GM18861 (cell line): Measurements from ENCODE around the gene RPL18A.

ENCODE experiments used
- ATAC-seq: cut with Tn5 transposase; IDR thresholded peaks from one replicate; pipeline ENCODE4 v1.9.1; 2021; ENCODE audit not compliant: unreplicated experiment

Gene RPL18A

DNA sequence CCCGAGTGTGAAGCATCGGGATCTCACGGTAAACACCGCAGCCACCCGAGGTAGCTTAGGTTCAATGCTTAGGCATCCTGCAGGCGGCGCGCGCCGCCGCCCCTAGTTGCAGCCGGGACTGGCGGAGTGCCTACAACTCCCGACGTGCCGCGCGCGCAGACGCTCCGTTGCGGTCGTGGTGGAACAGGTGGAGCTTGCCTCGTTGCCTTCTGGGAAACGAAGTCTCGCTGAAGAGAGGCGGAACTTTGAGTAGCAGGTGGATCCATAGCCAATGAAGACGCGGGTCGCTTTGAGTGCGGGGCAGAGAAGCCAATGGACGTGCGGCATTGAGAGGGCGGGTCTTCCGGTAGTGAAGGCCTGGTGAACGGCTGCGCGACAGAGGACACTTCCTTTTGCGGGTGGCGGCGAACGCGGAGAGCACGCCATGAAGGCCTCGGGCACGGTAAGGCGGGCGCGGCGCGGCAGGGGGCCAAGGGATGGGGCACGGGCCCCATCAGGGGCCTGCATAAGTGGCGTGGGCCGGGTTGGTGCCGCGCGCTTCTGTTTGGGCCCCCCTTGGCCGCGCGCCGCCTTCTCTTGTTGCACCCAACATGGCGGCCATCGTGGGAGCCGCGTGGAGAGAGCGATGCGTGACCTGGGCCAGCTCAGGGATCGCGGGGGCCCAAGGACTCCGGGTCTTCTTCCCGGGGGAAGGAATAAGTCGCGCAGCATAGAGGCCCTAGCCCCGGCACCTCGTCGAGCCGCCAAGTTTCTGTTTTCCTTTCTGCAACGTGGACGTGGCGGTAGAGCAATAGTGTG, at the start of gene RPL18A:
Gene RPL18A, plus strand, starts transcription at position 378 of the 798 bp plus-strand sequence. Its CDS starts 47 bp downstream, at position 425.
- peak; percentile 90 for ATAC-seq

DNA sequence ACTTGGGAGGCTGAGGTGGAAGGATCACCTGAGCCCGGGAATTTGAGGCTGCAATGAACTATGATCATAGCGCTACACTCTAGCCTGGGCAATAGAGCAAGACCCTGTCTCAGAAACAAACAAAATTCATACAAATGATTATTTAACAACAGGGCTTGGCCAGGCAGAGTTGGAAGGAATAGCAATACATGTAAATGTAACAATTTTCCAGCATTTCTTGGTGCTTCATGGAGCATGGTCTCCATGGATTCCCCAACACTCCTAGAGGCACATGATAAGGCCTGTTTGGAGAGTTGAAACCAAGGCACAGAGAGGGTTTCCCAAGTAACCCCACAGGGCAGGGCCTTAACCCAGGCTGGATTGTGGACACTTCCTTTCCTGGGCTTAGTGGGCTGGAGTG, 48.6 kb upstream of the RPL18A start:
- no peak for ATAC-seq

DNA sequence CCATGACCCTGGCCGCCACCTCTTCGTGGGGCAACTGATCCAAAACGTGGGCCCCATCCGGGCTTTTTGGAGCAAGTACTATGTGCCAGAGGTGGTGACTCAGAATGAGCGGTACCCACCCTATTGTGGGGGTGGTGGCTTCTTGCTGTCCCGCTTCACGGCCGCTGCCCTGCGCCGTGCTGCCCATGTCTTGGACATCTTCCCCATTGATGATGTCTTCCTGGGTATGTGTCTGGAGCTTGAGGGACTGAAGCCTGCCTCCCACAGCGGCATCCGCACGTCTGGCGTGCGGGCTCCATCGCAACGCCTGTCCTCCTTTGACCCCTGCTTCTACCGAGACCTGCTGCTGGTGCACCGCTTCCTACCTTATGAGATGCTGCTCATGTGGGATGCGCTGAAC, 48.0 kb upstream of the RPL18A start:
- no peak for ATAC-seq

DNA sequence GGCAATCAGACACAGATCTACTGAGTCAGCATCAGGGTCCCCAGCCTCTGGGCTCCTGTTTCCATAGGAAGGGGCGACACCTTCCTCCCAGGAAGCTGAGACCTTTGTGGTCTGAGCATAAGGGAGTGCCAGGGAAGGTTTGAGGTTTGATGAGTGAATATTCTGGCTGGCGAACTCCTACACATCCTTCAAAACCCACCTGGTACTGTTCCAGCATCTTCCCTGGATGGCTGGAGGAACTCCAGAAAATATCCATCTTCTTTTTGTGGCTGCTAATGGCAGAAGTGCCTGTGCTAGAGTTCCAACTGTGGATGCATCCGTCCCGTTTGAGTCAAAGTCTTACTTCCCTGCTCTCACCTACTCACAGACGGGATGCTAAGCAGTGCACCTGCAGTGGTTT, 47.6 kb upstream of the RPL18A start:
- ATAC-seq, result no peak

DNA sequence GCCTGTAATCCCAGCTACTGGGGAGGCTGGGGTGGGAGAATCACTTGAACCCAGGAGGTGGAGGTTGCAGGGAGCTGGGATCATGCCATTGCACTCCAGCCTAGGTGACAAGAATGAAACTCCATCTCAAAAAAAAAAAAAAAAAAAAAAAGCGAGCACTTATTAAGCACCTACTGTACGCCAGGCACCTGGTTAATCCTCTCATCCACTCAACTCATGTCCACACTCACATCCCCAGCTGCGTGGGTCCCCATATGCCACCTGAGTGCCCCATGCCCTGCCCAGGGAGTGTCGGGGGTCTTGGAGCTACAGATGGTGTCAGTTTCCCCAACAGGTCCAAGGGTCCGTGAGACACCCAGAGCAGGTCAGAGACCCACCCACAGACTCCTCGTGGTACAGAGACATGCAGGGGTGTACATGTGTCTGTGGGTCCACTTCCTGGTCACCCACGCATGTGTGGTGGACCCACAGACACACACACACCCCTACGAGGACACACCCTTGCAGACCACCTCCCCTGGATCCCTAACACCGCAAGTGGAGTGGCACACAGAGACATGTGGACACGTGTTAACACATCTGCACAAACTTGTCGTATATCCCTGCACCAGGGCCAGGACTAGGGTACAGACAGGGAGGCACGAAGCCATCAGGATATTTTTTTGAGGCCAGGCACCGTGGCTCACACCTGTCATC, 41.9 kb upstream of the RPL18A start:
- ATAC-seq, result no peak

DNA sequence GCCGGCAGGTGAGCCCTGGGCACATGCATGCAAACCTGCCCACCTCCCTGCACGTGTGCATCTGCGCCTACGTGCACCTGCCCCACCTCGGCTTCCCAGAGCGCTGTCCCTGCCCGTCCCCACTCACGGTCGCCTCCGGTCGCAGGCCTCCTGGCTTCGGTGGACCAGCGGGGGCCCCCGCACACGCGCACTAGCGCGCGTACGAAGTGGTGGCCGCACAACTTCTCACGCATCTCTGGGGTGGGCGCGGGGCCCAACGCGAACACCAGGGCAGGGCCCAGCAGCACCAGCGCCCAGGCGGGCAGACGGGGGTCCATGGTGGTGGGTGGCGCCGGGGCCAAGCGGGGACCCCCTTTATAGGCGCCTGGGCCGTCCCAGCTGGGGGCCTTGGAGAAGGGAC, 38.5 kb upstream of the RPL18A start, which contains the start of gene INSL3:
Gene INSL3, minus strand, starts transcription at position 330 of the 400 bp plus-strand sequence. Its CDS starts 13 bp downstream, at position 317.
- ATAC-seq, result no peak

DNA sequence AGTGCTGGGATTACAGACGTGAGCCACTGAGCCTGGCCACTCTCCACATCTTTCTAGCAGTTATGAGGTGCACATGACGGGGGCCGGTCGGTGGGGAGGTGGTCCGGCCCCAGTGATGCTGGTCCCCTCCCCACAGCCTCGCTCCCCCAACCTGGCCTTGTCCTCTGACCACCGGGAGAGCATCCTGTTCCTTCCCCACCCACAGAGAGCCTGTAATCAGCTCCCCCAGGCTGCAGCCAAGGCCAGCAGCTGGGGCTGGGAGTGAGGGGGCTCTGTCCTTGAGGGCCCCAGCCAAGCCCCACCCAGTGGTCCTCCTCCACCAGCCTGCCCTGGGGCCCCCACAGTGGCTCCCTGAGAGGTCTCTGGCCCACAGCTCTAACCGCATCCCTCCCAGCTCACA, 35.4 kb upstream of the RPL18A start:
- no peak for ATAC-seq

DNA sequence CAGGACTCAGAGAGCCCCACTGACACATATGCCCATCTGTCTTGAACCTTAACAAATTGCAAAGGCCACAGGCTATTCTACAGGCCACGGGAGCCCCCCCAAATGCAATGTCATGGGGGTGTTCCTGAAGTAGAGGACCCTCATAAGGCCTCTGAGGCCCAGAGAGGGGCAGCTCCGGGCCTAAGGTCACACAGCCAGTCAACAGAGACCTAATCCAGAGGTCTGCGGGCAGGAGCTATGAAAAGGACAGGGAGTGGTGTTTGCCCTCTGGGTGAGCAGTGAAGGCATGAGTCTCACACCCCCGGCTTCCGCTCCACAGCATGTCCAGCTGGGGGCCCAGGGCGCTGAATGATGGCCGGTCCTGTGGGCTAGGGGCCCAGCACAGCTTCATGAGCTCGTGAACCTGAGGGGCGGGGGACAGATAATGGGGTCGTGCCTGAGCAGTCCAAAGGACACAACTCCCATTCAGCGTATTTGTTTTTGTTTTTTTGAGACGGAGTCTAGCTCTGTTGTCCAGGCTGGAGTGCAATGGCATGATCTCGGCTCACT, 33.1 kb upstream of the RPL18A start:
- ATAC-seq, result no peak

DNA sequence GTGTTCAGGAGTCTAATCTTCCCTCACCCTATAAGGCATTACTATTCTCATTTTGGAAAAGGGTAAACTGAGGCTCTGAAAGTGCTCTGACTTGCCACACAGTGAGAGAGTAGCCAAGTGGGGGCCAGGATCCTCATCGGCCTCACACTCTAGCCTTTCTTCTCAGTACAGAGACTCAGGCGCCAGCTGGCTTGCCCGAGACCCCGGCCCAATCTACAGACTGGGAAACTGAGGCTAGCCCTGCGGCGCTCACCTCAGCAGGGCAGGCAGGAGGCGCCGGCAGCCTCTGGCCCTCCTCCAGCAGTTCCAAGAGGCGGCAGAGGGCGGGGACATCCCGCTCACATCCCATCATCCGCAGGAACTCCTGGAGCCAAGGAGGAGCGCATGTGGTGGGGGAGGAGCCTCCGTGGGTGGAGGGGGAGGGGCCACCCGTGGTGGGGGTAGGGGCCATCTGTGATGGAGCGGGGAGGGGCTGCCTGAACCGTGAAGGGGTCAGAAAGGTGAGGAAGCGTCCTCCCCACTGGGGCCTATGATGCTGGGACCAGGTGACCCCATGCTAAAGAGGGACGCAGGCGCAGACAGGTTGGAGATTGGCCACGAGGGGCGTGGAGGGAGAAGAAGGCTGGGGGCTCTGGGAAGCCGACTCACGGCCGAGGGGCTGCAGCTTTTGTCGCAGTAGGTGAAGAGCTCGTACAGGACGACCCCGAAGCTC, 29.7 kb upstream of the RPL18A start:
- ATAC-seq, result no peak

DNA sequence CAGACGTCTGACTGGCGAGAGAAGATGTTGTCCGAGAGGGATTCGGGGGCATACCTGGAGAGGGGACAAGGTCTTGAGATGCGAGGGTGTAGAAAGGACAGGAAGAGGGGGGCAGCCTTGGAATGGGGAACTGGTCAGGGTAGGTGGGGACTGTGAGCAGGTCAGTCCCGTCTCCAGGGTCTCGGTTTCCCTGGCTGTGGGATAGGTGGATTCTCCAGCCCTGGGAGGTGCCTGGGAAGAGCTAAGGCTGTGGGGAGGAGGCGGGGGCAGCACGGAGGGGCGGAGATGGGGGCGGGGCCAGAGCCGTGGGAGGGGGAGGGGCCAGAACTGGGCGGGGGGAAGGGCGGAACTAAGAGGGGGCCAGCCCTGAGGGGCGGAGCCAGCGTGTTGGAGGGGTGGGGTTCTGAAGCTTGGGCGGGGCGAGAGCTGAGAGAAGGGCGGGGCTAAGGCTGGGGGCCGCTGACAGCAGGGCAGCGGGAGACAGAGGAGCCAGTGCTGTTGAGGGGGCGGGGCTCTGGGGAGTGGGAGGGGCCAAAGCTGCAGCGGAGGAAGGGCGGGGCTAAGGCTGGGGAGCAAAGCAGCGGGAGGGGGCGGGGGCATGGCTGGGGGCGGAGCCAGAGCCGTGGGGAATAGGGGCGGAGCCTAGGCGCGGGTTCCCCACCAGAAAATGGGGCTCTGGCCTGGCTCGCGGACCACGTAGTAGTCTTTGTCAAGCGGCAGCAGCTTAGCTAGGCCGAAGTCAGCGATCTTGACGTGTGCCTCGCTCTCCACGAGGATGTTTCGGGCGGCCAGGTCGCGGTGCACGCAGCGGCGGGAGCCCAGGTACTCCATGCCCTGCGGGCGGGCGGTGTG, 28.9 kb upstream of the RPL18A start:
- ATAC-seq, result no peak

DNA sequence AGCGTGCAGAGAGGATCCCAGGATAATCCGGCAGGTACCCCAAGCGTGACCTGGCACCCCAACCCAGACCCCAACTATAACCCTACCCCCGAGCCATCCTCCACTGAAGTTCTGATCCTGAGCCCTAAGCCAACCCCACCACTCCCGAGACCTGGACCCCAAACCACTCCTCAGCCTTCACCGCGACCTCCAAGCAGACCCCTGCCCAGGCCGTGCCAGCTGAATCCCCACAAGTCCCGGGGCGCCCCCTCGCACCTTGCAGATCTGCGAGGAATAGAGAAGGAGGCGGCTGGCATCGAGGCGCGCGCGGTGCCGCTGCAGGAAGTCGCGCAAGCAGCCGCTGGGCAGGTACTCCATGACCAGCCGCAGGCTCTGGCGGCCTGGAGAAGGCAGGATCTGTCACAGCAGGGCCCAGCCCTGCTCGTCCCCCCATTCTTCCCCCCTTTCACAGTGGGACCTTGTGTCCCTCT, 28.3 kb upstream of the RPL18A start:
- no peak for ATAC-seq

DNA sequence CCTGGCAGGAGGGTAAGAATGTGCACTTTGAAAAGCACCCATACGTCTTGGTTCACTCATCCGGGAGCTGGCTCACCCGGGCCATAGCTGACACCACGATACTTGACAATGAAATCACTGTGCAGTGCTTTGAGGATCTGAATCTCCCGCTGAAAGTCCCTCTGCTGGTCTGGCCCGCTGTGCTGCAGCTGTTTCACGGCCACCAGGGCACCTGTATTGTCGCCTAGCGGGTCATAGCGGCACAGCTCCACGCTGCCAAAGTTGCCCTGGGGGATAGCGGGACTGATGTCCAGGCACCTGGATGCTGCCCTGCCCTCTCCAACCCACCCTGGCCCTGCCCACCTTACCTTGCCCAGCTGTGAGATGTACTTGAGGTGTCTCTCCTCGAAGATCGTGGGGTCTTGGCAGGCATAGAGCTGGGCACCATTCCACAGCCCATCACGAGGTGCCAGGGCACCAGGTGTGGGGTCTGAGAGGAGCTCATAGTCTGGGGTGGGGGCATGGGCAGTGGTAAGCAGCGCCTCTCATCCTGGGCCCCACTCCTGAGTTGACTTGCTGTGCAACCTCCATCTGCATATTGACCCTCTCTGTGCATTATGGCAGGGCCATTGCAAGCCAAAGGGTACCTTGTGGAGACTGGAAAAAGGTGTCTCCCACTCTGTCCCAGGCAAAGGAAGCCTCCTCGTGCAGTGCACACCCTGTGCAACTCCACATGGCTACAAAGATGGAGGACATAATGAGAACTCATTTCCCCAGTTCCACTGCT, 27.1 kb upstream of the RPL18A start:
- no peak for ATAC-seq

DNA sequence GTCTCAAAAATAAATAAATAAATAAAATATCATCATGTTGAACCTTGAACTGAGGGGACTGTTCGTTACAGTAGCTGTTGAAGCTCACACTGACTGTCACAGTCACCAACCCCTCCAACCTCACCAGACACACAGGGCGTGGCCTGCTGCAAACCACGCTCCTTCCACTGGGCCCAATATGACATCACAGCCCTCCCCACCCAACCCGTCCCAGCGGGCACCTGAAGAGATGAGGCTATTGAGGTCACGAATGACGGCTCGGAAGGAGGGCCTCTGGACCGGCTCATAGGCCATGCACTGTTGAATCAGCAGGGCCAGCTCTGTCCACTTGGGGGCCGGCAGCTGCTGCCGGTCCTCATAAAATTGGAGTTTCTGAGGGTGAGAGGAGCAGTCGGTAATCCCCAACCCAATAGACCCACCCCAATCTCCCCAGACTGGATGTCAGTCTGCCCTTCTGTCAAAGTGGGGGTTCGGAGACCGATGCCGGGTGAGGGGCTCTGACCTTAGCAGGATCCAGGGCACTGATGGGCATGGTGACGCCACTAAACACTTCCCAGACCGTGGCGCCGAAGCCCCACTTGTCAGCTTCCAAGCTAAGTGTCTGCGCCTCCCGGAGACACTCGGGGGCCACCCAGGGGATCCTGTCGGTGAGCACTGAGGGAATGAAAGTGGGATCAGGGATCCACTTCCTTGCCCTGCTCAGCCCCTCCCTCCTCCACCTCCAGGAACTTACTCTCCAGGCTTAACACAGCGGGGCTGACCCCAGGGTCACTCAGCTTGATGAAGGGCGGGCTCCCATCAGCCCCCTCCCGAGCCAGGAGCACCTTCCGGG, 25.1 kb upstream of the RPL18A start:
- no peak for ATAC-seq

DNA sequence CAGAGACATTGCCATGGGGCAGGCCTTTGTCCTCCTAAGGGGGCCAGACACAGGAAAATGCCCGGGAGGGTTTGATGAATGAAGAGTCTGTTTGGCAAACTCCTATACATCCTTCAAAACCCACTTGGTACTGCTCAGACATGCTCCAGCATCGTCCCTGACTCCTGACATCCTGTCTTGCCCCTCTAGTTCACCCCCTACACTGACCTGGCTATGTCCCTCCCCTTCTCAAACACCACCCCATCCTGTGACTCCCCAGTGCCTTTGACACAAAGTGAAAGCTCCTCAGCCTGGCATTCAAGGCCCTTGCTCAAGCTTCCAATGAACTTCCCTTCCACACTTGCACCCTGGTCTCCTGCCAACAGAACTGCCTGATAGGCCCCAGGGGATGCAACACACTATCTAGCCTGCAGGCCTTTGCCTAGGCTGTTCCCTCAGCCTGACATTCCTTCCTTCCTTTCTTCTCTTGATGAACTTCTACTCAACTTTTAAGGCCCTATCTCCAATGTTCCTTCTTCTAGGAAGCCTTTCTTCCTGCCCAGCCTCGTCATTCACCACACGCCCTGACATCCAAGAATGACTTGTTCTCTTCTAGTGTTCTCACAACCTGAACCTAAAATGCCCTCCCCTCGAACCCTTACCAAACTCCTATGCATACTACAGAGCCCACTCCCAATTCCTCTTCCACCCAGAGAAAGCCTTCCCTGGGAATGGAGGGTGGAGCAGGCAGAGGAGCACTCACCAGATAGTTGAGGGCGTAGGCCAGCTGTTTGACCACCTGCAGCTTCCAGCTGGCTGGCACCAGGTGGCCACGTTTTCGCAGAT, 24.3 kb upstream of the RPL18A start:
- ATAC-seq, result no peak

DNA sequence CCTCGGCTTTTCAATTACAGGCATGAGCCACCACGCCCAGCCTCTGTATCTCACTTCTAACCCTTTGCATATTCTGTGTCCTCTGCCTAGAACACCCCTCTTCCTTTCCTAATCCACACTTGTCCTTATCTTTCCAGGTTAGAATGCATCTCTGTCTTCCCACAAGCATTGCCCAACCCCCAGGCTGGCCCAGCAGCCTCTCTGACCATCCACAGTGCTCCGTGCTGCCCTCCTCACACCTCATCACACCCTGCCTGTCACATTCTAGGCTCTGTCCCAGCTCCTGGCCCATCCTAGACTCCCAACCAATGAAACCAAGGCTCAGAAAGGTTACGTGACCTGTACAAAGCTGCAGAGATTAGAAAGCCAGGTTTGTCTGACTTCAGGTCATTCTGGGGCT, 23.2 kb upstream of the RPL18A start:
- no peak for ATAC-seq

DNA sequence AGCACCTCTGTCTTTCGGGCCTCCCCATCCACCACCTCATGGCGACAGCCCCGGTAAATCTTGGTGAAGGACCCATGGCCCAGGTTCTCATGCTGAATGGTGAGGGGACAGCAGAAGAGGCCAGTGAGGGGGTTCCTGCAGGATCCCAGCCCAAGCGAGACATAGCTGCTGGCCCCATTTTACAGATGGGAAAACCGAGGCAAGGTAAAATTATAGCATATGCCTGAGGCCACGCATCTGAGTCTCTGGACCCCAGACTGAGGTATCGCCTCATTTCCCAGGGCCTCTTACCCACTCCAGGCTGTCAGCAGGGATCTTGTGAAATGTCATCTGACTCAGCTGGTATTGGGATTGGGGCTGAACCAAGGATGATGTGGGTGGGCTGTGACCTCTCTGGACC, 21.7 kb upstream of the RPL18A start:
- ATAC-seq, result no peak

DNA sequence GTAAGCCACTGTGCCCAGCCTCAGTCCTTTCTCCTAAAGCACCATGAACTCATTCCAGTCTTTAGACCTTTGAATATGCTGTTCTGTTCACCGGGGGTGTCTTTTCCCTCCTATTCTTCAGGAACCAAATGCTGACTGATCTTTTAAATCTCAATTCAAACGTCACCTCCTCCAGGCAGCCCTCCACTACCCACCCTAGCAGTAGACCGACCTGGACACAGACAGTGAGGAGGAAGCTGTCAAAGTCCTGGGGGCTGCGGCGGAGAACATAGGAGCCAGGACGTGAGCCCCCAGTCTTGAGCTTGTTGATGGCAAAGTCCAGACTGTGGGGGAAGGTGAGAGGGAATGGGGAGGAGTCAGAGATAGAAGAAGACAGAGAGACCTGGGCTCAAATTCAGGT, 19.7 kb upstream of the RPL18A start:
- ATAC-seq, result no peak

DNA sequence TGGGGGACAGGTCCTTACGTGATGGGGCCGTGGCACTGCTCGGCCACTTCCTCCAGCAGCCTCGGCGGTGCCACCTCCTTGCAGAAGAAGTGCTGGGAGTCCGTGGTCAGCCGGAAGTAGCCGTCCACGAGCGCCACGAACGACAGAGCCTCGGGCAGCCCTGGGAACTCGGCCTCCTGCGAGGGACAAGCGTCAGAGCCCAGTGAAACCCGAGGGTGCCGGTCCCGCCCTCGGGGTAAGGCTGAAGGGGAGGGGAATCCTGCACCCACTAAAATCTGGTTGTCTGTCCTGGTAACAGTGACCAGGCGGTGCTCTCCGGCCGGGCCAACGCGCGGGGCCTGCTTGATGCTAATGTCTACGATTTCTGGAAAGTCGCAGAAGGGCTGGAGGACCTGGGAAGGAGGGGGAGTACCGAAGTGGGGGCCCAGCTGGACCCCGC, 18.3 kb upstream of the RPL18A start:
- ATAC-seq, result no peak
